GM12872 (cell line): ENCODE results near the gene CCDC158.

Experiments
- TF ChIP-seq, protein P1 (sequence below): IDR thresholded peaks from 3 replicates; pipeline ENCODE4 v1.5.1; 2011; ENCODE audit warnings: low read depth, mild to moderate bottlenecking, low read length, moderate library complexity; ENCODE audit not compliant: insufficient read depth

The CCDC158 gene

DNA sequence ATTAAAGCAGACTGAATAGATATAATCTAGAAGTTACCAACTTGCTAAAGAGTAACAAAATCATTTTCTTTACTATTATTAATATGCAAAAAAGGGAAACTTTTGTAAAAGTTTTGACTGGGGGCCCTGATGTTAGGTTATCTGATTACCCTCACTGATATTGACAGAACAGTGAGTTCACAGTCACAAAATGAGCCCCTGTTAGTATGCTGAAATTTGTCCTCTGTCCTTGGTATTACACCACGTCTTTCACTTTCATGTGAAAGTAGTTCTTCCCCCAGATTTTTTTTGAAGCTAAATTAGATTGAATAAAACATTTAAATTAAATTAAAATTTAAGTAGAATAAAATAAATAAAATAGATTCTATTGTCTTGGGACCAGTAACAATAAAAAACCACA is 108.5 kb downstream of the CCDC158 start:
- TF ChIP-seq, protein P1, sequence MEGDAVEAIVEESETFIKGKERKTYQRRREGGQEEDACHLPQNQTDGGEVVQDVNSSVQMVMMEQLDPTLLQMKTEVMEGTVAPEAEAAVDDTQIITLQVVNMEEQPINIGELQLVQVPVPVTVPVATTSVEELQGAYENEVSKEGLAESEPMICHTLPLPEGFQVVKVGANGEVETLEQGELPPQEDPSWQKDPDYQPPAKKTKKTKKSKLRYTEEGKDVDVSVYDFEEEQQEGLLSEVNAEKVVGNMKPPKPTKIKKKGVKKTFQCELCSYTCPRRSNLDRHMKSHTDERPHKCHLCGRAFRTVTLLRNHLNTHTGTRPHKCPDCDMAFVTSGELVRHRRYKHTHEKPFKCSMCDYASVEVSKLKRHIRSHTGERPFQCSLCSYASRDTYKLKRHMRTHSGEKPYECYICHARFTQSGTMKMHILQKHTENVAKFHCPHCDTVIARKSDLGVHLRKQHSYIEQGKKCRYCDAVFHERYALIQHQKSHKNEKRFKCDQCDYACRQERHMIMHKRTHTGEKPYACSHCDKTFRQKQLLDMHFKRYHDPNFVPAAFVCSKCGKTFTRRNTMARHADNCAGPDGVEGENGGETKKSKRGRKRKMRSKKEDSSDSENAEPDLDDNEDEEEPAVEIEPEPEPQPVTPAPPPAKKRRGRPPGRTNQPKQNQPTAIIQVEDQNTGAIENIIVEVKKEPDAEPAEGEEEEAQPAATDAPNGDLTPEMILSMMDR = no peak

GRCh38 chr4:76311896-76312331 is 109.0 kb downstream of the CCDC158 start:
- TF ChIP-seq, protein P1 = no peak

DNA sequence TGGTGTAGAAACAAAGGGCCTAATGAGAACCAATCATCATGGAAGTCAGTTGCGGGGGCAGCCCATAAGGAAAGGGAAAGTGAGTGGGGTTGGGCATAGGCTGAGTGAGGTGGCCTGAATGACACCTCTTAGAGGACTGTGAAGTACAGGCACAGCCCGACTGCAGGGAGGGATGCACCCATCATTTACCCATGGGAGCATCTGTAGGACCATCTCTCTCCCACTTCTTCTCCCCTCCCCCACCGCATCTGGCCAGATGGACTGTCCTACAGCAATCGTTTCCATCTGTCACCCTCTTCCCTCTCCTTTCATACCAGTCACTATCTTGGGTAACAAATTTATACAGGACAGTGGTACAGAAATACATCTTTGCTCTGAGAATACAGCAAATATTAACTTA is 110.3 kb downstream of the CCDC158 start:
- TF ChIP-seq, protein P1 = no peak

DNA sequence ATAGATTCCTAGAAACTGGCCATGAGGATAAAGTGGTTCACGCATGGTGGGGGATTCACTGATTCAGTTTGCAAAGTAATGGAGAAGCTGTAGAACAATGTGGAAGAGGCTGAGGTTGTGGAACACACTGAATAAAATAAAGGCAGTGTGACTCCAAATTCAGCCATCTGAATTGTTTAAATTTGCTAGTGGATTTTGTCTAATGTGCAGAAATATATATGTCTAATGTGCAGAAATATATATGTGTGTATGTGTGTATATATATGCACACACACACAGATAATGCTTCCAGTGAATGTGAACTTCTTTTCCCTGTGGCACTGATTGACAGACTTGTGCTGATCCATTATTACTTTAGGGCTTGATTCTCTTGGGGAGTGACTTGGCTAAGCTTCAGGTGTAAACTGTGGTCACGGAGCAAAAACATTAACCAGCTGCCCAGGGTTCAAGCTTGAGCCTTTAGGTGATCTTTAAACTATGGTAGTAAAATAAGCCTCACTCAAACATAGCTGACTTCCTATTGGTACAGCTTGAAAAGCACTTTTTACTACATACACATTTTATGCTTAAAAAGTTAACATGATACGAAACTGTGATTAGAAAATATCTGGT is 110.9 kb downstream of the CCDC158 start:
- TF ChIP-seq, protein P1 = no peak

GRCh38 chr4:76308548-76308947 is 112.4 kb downstream of the CCDC158 start:
- TF ChIP-seq, protein P1 = no peak

DNA sequence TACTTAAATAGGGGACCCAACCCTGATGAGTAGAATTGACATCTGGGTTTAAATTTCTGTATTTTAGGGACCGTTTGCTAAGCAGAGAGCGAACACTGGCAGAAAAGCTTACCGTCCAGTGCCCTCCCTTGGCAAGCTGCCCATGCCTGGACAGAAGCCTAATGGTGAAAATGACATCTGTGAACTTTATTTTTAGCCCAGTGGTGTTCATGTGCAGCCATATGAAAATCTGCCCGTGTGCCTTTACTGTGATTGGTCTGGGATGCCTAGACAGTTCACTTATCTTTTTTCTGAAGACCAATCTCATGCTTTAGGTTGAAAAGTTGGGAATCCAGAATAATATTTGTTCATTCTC is 113.3 kb downstream of the CCDC158 start:
- TF ChIP-seq, protein P1 = no peak

DNA sequence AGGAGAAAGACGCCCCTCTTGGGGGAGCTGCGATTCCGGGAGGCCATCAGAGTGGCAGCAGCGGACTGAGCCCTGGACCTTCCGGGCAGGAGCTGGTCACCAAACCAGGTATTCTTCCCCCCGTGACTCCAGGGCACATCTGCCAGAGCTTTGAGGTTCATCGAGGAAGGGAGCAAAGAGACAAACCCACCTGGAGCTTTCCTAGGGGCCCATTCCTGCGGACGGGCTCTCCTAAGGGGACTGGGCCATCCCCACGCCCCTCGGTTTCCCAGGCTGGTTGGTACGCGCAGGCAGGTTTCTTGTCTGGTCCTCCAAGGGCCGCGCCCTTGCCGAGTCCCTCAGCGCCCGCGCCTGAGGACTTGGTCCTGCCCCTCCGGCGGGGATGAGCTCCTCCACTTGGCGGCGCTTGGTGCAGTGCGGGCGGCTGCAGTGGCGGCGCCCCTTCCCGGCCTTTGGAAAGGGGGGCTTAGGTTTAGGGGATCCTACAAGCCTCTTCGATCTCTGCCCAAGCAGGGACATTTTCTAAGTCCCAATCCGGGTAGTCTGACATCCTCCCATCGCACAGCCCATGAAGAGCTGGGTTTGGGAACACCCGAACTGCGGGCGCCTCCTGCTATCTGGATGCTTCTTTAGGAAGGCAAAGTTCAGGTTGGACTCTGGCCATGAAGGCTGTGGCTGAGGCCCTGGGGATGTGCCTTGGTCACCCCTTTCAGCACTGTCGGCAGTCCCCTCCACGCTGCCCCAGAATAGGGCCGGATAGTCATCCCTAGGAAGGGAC is 113.9 kb downstream of the CCDC158 start:
- TF ChIP-seq, protein P1 = peak; percentile 21; the same call in 1 of the 3 replicates
